ENCODE data around the gene TMBIM4.

TMBIM4 gene

DNA sequence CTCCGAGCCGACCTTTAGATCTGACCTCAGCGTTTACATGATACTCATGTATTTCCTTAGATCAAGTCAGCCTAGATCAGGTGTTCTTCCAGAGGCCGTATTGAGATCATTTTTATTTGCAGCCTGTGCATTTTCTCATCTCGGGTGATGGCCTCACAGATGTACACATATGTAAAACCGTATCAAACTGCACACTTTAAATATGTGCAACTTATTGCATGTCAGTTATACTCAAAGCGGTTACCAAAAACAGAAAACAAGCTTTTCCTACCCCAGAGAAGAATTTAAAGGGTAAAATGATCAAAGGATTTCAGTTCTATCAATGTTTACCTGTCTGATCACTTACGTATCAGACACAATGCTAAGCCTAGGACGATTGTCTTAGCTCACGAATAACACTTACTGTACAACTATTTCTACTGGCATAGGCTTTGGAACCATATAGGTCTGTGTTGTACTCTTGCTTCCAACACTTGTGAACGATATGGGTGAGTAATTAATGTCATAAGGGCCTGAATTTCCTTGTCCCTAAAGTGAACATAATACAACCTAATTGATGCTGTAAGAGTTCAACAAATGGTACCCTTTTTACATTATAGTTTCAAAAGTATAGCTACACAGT, 38.6 kb downstream of the TMBIM4 start:
- TF ChIP-seq, protein P1, sequence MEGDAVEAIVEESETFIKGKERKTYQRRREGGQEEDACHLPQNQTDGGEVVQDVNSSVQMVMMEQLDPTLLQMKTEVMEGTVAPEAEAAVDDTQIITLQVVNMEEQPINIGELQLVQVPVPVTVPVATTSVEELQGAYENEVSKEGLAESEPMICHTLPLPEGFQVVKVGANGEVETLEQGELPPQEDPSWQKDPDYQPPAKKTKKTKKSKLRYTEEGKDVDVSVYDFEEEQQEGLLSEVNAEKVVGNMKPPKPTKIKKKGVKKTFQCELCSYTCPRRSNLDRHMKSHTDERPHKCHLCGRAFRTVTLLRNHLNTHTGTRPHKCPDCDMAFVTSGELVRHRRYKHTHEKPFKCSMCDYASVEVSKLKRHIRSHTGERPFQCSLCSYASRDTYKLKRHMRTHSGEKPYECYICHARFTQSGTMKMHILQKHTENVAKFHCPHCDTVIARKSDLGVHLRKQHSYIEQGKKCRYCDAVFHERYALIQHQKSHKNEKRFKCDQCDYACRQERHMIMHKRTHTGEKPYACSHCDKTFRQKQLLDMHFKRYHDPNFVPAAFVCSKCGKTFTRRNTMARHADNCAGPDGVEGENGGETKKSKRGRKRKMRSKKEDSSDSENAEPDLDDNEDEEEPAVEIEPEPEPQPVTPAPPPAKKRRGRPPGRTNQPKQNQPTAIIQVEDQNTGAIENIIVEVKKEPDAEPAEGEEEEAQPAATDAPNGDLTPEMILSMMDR (IDR thresholded peaks at IDR 0.05), result no peak
- DNase-seq, result no peak
- Histone ChIP-seq H3K27me3 (no peaks in the 10 kb centered on the region), H3K27ac (peak overlapping the region; percentile 63 to 66), H3K36me3 (peaks cover 8 to 22% (median 21%) of the 10 kb centered on the region in 3 donors), H3K9me3 (no peaks in the 10 kb centered on the region), H3K4me1 (peaks cover 0 to 22% (median 11%) of the 10 kb centered on the region in 4 donors), H3K4me3 (peak overlapping the region; percentile 73 to 78)
- intact Hi-C loops (cut with DNase I; ENCODE audit: low total_unique reads), result no loop called here

DNA sequence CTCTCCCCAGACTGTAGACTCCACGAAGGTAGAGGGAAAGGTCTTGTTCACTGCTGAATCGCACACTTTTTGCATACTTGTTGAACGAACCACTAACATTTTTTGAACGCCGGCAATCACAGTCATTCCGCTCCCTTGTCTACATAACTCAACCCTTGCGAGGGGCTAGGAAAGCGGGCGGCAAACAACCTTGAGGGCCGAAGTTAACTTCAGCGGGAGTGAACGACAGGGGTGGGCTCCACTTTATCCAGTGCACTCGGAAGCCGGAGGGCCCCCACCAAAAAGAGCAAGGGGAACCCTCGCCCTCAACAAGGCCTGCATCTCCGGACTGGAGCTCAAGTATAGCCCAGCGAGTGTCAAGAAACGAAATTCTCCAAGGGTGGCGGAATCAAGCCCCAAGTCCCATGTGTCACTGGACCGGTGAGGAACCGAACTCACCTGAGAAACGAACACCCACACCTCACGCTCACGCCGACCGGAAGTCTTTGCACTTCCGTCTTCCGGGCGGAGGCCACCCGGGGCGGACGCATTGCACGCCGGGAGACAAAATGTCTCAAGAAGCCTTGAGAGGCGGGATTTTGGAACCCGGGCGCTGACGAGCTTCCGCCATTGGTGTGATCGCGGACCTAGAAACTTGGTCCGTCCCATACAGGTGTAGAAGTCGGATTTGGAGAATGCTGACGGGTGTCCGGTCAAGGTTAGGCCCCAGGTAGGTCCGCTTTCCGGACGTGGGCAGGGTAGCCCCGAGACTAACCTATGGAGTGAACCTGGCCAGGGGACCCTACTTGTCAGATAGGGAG, 39.3 kb downstream of the TMBIM4 start, which contains the start of gene LLPH:
Gene LLPH, minus strand, starts transcription at position 484 of the 800 bp plus-strand sequence. CDS start 1,644 bp downstream, outside the sequence.
- Histone ChIP-seq H3K9me3 (no peaks in the 10 kb centered on the region), H3K4me1 (peaks cover 0 to 22% (median 11%) of the 10 kb centered on the region in 4 donors), H3K27ac (peak within 1 kb of the TSS; percentile 63 to 66), H3K4me3 (peak within 1 kb of the TSS; percentile 73 to 78), H3K27me3 (no peaks in the 10 kb centered on the region), H3K36me3 (peaks cover 10 to 25% (median 21%) of the 10 kb centered on the region in 3 donors)
- intact Hi-C loops (cut with DNase I; ENCODE audit: low total_unique reads), result no loop called here
- DNase-seq, result peak; percentile 84 to 92
- TF ChIP-seq, protein P1 (IDR thresholded peaks at IDR 0.05), result no peak

DNA sequence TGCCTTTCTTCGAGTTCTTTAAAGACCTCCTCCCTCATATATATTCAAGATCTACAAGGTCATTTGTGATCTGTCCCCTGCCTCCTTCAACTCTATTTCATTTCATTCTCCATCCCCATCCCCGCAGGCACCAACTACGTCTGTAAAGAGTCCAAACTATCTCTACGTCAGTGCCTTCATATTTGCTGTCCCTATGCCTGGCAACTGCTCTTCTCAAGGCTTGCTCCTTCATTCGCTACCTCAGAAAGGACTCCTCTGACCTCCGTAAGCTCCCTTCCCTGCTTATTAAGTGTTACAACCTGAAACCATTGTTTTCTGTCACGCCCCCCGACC, 39.9 kb downstream of the TMBIM4 start:
- no peak for DNase-seq
- TF ChIP-seq, protein P1 (IDR thresholded peaks at IDR 0.05), result no peak
- H3K4me1 ChIP-seq, result peaks cover 0 to 22% (median 11%) of the 10 kb centered on the region in 4 donors
- H3K4me3 ChIP-seq, result peak overlapping the region; percentile 73 to 78
- H3K36me3 ChIP-seq, result peaks cover 16 to 30% (median 24%) of the 10 kb centered on the region in 3 donors
- H3K9me3 ChIP-seq, result no peaks in the 10 kb centered on the region
- no peaks in the 10 kb centered on the region for H3K27me3 ChIP-seq
- intact Hi-C loops (cut with DNase I; ENCODE audit: low total_unique reads), result no loop called here
- H3K27ac ChIP-seq, result peak overlapping the region; percentile 63 to 66

DNA sequence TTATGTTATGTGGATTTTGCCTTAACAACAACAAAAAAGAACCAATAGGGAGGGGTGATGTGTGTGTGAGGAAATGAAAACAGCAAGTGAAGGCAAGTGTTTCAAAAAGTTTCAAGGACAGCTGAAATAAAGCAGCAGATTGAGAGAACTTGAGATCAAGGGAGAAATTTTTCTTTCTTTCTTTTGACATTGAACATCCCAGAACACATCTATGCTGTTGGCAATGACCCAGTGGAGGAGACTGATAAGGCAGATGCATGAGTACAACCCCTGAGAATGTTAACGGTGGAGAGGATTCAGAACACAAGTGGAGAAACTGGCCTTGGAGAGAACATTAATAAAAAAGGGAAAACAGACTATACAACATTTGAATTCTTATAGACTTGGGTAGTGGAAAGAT, 42.1 kb downstream of the TMBIM4 start:
- Histone ChIP-seq H3K4me3 (no peak overlapping the region), H3K27me3 (no peaks in the 10 kb centered on the region), H3K36me3 (peaks cover 39 to 51% (median 45%) of the 10 kb centered on the region in 3 donors), H3K4me1 (peaks cover 0 to 22% (median 11%) of the 10 kb centered on the region in 4 donors), H3K27ac (no peak overlapping the region), H3K9me3 (no peaks in the 10 kb centered on the region)
- TF ChIP-seq, protein P1 (IDR thresholded peaks at IDR 0.05), result no peak
- intact Hi-C loops (cut with DNase I; ENCODE audit: low total_unique reads), result no loop called here
- no peak for DNase-seq

DNA sequence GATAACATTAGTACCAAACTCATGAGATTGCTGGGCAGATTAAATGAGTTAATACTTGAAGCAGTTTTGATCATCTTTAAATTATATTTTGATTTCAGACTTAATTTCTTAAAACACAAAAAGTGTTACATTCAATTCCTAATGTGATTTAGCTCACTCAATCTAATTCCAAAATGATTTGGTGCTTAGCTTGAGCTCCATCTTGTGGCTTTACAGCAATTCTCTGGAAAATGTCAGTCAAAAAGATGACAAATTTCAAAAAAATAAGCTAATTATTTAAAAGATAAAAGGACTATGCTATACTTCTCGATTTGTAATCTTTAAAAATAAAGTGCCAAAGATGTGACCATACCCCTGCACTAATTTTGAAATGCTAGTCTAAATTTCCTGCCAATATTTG, 49.3 kb downstream of the TMBIM4 start:
- Histone ChIP-seq H3K4me3 (no peak overlapping the region), H3K4me1 (peaks cover 0 to 18% (median 6%) of the 10 kb centered on the region in 4 donors), H3K27me3 (no peaks in the 10 kb centered on the region), H3K27ac (no peak overlapping the region), H3K9me3 (no peaks in the 10 kb centered on the region), H3K36me3 (peaks cover 33 to 36% (median 34%) of the 10 kb centered on the region in 3 donors)
- no peak for DNase-seq
- intact Hi-C loops (cut with DNase I; ENCODE audit: low total_unique reads), result no loop called here
- TF ChIP-seq, protein P1 (IDR thresholded peaks at IDR 0.05), result no peak
